Activated T-cell treated with anti-CD3 and anti-CD28 coated beads, Interleukin-2, amount 50 U/mL, for 48 hours (primary cell): ENCODE measurements around the gene AGAP3.

Experiments used
- DNase-seq, 2 experiments: peaks; one replicate each; pipeline ENCODE4 v3.0.0-alpha.2; 2020

Gene AGAP3

DNA sequence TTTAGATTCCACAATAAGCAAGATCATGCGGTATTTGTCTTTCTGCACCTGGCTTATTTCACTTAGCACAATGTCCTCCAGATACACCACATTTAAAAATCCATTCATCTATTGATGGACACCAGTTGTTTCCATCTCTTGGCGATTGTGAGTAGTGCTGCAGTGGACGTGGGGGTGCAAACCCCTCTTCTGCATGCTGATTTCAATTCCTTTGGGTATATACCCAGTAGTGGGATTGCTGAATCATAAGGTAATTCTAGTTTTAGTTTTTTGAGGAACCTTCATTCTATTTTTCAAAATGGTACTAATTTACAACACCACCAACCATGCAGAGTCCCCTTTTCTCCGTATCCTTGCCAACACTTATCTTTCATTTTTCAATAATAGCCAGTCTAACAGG, 102.8 kb downstream of the AGAP3 start:
- no peak for DNase-seq

DNA sequence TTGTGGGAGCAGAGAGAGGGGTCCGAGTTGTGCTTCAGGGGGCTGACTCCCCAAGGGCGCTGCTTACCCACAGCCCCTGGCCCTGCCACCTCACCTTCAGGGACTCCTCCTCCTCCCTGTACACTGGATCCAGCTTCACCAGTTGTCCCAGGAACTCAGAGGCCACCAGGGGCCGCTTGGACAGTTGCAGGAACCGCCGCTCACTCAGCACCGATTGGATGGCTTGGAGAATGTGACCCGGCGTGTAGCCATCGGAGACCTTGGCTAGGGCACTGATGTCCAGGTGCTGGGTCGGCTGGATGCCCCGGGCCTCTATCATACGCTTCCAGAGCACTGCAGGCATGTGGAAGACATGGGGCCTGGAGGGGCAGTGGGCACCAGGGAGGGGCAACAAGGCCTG, 105.3 kb downstream of the AGAP3 start:
- no peak for DNase-seq

DNA sequence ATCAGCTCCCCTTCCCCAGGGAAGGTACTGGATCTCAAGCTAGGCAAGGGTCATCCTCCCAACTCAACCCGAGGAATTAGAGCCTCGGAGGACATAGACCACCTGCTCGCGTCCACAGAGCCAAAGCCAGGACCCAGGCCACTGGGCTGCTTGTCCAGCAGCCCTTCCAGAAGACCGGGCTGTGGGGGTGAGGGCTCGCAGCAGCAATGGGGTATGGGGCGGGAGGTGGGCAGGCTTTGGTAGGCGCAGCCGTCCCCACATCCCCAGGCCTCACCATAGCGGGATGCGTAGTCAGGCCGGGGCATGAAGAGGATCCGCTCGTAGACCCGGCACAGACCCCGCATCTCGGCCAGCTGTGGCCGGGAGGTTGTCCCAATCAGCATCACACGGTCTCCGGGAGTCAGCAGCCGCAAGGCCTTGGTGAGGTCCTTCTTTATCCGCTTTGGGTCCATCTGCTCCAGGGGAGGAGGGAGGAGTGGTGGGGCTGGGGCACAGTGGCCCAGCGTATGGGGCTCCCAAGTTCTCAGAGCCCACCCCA, 105.8 kb downstream of the AGAP3 start:
- DNase-seq: no peak

DNA sequence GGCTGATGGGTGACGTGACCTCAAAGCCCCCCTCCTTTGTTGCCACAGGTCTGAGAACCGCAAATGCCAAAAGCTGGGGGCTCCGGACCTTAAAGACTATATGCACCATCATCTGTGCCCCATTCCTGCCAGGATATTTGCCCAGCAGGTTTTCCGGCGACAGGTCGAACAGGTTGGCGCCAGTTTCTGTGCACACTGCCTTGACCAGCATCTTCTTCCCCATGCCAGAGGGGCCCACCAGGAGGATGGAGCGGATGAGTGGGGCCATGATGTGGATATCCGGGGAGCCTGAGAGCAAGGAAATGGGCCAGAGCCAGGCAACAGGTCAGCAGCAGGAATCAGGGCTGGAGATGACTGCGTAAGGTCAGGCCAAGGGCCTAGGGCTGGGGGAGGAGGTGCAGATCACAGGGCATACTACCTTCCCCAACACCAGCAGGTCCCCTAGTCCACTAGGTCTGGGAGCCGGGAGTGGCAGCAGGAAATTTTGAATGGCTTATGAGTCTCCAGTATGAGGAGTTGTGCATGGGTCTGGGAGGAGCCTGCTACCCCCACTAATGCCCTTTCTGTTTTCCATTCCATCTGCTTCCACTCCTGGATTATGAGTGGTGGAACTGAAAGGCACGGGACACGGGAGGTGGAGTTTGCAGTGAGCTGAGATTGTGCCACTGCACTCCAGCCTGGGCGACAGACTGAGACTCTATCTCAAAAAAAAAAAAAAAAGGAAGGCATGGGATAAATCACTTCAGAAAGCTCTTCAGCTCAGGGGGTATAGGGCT, 107.1 kb downstream of the AGAP3 start:
- no peak for DNase-seq
